Measurements from ENCODE around the gene PPIP5K1.

GRCh38 chr15:43515741-43516140, 74.3 kb downstream of the PPIP5K1 start:
- TF ChIP-seq CTCF (IDR thresholded peaks at IDR 0.05) (no peak), POLR2A (IDR thresholded peaks at IDR 0.05) (no peak), EP300 (IDR thresholded peaks at IDR 0.05) (no peak)

Data from ovary (tissue), 3 donors.